IPS-18a (cell line): ENCODE data around the gene TMEM178B.
"Not testable (repeated sequence)": the region's sequence is repeated elsewhere in the genome, so short reads cannot be mapped to it uniquely, and the experiment has no call there.

Experiments
- H3K27ac ChIP-seq: one replicate; pipeline ENCODE4 v1.5.1; 2013; ENCODE audit warnings: low read length
- H3K27me3 ChIP-seq: one replicate; pipeline ENCODE4 v1.6.1; 2013; ENCODE audit warnings: mild to moderate bottlenecking, low read length; ENCODE audit not compliant: control insufficient read depth, insufficient read depth
- H3K36me3 ChIP-seq: one replicate; pipeline ENCODE4 v1.6.1; 2013; ENCODE audit warnings: low read depth, low read length; ENCODE audit not compliant: control insufficient read depth
- H3K4me1 ChIP-seq: one replicate; pipeline ENCODE4 v1.6.1; 2013; ENCODE audit warnings: low read depth, low read length; ENCODE audit not compliant: control insufficient read depth
- H3K4me3 ChIP-seq: one replicate; pipeline ENCODE4 v1.5.1; 2013; ENCODE audit warnings: low read length
- H3K9ac ChIP-seq: one replicate; pipeline ENCODE4 v1.6.1; 2013; ENCODE audit warnings: mild to moderate bottlenecking, low read length, moderate library complexity
- H3K9me3 ChIP-seq: one replicate; pipeline ENCODE4 v1.6.1; 2013; ENCODE audit warnings: low read depth, low read length; ENCODE audit not compliant: control insufficient read depth

The TMEM178B gene

GRCh38 chr7:141045842-141046620 lies 27.8 kb upstream of the TMEM178B start:
- no peak overlapping the region for H3K27ac ChIP-seq
- no peaks in the 10 kb centered on the region for H3K36me3 ChIP-seq
- no peaks in the 10 kb centered on the region for H3K4me1 ChIP-seq
- no peak overlapping the region for H3K9ac ChIP-seq
- H3K27me3 ChIP-seq: no peaks in the 10 kb centered on the region
- no peak overlapping the region for H3K4me3 ChIP-seq
- H3K9me3 ChIP-seq: no peaks in the 10 kb centered on the region

- no peaks in the 10 kb centered on the region for H3K9me3 ChIP-seq
- no peak overlapping the region for H3K27ac ChIP-seq
- H3K9ac ChIP-seq: no peak overlapping the region
Measured at GRCh38 chr7:141053626-141054025, 20.2 kb upstream of the TMEM178B start.

DNA sequence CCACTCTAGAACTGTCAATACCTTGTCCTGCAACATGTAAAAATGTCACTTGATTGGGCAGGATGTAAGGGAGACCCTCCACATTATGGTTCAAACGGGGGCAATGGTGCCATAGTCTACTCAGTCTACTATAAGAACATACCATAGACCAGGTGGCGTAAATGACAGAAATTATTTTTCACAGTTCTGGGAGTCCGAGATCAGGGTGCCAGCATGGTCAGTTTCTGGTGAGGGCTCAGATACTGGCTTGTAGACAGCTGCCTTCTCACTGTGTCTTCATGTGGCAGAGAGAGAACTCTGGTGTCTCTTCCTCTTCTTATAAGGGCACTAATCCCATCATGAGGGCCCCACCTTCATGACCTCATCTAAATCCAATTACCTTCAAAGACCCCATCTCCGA lies 18.7 kb upstream of the TMEM178B start:
- no peaks in the 10 kb centered on the region for H3K4me1 ChIP-seq
- no peaks in the 10 kb centered on the region for H3K9me3 ChIP-seq
- H3K27ac ChIP-seq: no peak overlapping the region
- H3K9ac ChIP-seq: no peak overlapping the region
- H3K27me3 ChIP-seq: no peaks in the 10 kb centered on the region
- no peak overlapping the region for H3K4me3 ChIP-seq
- H3K36me3 ChIP-seq: no peaks in the 10 kb centered on the region

More at GRCh38 chr7:141053626-141054025, 20.2 kb upstream of the TMEM178B start:
- no peaks in the 10 kb centered on the region for H3K4me1 ChIP-seq
- no peaks in the 10 kb centered on the region for H3K27me3 ChIP-seq
- H3K4me3 ChIP-seq: no peak overlapping the region
- no peaks in the 10 kb centered on the region for H3K36me3 ChIP-seq

DNA sequence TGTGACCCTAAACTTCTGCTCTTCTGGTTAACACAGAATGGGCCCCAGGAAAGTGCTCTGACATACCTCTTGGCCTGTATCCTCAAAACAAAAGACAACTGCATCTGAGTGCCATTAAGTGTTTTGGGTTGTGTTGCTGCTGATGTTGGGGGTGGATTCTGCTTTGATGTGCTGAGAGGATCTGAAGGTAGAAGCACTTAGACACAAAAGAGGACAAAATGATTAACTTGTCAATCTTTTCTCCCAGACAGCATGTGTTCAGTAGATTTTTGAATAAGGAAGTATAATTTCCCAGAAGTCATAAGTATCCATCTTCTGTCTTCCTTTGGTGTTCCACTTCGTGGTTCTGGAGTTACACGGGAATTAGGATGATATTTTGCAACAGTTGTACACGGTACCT lies 16.1 kb upstream of the TMEM178B start:
- Histone ChIP-seq H3K4me3 (no peak overlapping the region), H3K27me3 (no peaks in the 10 kb centered on the region), H3K27ac (no peak overlapping the region), H3K4me1 (no peaks in the 10 kb centered on the region), H3K9me3 (peaks cover 4% of the 10 kb centered on the region), H3K36me3 (no peaks in the 10 kb centered on the region), H3K9ac (no peak overlapping the region)

- H3K9ac ChIP-seq, H3K27ac ChIP-seq, H3K36me3 ChIP-seq, H3K4me1 ChIP-seq, H3K4me3 ChIP-seq, H3K9me3 ChIP-seq: not testable (repeated sequence)
- H3K27me3 ChIP-seq: peaks cover 29% of the 10 kb centered on the region
Measured at GRCh38 chr7:141067856-141068255, 6.0 kb upstream of the TMEM178B start.

GRCh38 chr7:141071260-141071854 lies 2.5 kb upstream of the TMEM178B start:
- H3K4me1 ChIP-seq: peaks cover 17% of the 10 kb centered on the region
- H3K9me3 ChIP-seq: no peaks in the 10 kb centered on the region
- peak overlapping the region; percentile 87 for H3K4me3 ChIP-seq
- no peaks in the 10 kb centered on the region for H3K36me3 ChIP-seq
- no peak overlapping the region for H3K27ac ChIP-seq
- peak overlapping the region; percentile 62 for H3K9ac ChIP-seq
- peaks cover 48% of the 10 kb centered on the region for H3K27me3 ChIP-seq

GRCh38 chr7:141071855-141072547 lies 1.9 kb upstream of the TMEM178B start:
- Histone ChIP-seq H3K4me3 (peak overlapping the region; percentile 87), H3K36me3 (no peaks in the 10 kb centered on the region), H3K4me1 (peaks cover 17% of the 10 kb centered on the region), H3K27ac (no peak overlapping the region), H3K9me3 (no peaks in the 10 kb centered on the region), H3K27me3 (peaks cover 48% of the 10 kb centered on the region), H3K9ac (peak overlapping the region; percentile 62)

GRCh38 chr7:141072548-141073172 lies 1.2 kb upstream of the TMEM178B start:
- Histone ChIP-seq H3K9ac (no peak overlapping the region), H3K27me3 (peaks cover 48% of the 10 kb centered on the region), H3K27ac (no peak overlapping the region), H3K4me3 (peak overlapping the region; percentile 87), H3K4me1 (peaks cover 17% of the 10 kb centered on the region), H3K9me3 (no peaks in the 10 kb centered on the region), H3K36me3 (no peaks in the 10 kb centered on the region)

GRCh38 chr7:141073173-141073640 lies 657 bp upstream of the TMEM178B start:
- H3K4me1 ChIP-seq: peaks cover 17% of the 10 kb centered on the region
- H3K27me3 ChIP-seq: peaks cover 48% of the 10 kb centered on the region
- no peaks in the 10 kb centered on the region for H3K36me3 ChIP-seq
- no peak overlapping the region for H3K27ac ChIP-seq
- H3K9ac ChIP-seq: no peak overlapping the region
- H3K4me3 ChIP-seq: peak overlapping the region; percentile 87
- no peaks in the 10 kb centered on the region for H3K9me3 ChIP-seq

DNA sequence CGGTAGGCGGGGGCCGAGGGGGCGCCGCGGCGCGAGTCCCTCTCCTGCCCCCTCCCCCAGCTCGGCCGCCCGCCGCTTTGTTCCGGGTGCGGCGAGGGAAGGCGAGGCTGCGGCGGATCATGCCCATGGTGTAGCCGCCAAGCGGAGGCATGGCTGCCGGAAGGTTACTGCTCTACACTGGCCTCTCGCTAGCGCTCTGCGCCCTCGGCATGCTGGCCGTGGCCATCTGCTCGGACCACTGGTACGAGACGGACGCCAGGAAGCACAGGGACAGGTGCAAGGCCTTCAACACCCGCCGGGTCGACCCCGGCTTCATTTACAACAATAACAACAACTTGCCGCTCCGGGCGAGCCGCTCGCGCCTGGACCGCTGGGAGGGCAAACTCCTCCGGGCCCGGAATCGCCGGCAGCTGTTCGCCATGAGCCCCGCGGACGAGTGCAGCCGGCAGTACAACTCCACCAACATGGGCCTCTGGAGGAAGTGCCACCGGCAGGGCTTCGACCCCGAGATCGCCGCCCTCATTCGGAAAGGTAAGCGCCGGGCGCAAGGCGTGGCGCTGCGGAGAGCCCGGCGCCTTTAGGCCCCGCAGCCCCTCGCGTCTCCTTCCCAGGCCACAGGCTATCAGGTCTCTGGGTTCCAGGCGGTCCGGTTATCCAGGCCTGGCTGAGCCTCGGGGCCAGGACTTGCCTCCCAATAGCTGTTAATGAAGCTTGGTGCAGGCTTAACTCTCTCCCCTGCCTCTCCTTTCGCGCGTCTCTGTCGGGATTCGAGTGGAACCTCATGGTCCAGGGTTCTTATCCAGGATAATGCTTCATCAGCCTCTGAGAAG lies 513 bp downstream of the TMEM178B start:
- Histone ChIP-seq H3K4me1 (peaks cover 17% of the 10 kb centered on the region), H3K4me3 (peak overlapping the region; percentile 87), H3K9me3 (no peaks in the 10 kb centered on the region), H3K27ac (no peak overlapping the region), H3K36me3 (no peaks in the 10 kb centered on the region), H3K9ac (peak overlapping the region; percentile 74), H3K27me3 (peaks cover 45% of the 10 kb centered on the region)
